ENCODE results near the gene RBM39.
A peak's percentile ranks its signal among the peaks of the same experiment; 100 is the strongest.

The RBM39 gene

GRCh38 chr20:35698298-35699126, 43.5 kb downstream of the RBM39 start:
- Histone ChIP-seq H3K4me3 (replicated peaks; ENCODE audit: low read depth, low read length) (peak overlapping the region; percentile 79), H3K36me3 (ENCODE audit: control insufficient read depth, insufficient read depth, low read length) (peaks cover 6% of the 10 kb centered on the region), H3K27me3 (replicated peaks; ENCODE audit: control insufficient read depth, insufficient read depth, low read length) (no peaks in the 10 kb centered on the region)
- no peak for TF ChIP-seq CTCF (IDR thresholded peaks at IDR 0.05; ENCODE audit: insufficient read depth, low read length, poor library complexity, severe bottlenecking)
- no peak for DNase-seq (ENCODE audit: extremely low read depth, insufficient read length)

- Histone ChIP-seq H3K36me3 (ENCODE audit: control insufficient read depth, insufficient read depth, low read length) (peaks cover 6% of the 10 kb centered on the region), H3K27me3 (replicated peaks; ENCODE audit: control insufficient read depth, insufficient read depth, low read length) (no peaks in the 10 kb centered on the region), H3K4me3 (replicated peaks; ENCODE audit: low read depth, low read length) (peak overlapping the region; percentile 79; the same call in 1 of the 2 replicates)
- TF ChIP-seq CTCF (IDR thresholded peaks at IDR 0.05; ENCODE audit: insufficient read depth, low read length, poor library complexity, severe bottlenecking), result no peak
- no peak for DNase-seq (ENCODE audit: extremely low read depth, insufficient read length)
Measured at GRCh38 chr20:35697696-35698297, 44.3 kb downstream of the RBM39 start.

- TF ChIP-seq CTCF (IDR thresholded peaks at IDR 0.05; ENCODE audit: insufficient read depth, low read length, poor library complexity, severe bottlenecking), result no peak
- H3K36me3 ChIP-seq (ENCODE audit: control insufficient read depth, insufficient read depth, low read length), result peaks cover 6% of the 10 kb centered on the region
- H3K27me3 ChIP-seq (replicated peaks; ENCODE audit: control insufficient read depth, insufficient read depth, low read length), result no peaks in the 10 kb centered on the region
- no peak overlapping the region for H3K4me3 ChIP-seq (replicated peaks; ENCODE audit: low read depth, low read length)
- no peak for DNase-seq (ENCODE audit: extremely low read depth, insufficient read length)
Measured at GRCh38 chr20:35695978-35696377, 46.1 kb downstream of the RBM39 start.

DNA sequence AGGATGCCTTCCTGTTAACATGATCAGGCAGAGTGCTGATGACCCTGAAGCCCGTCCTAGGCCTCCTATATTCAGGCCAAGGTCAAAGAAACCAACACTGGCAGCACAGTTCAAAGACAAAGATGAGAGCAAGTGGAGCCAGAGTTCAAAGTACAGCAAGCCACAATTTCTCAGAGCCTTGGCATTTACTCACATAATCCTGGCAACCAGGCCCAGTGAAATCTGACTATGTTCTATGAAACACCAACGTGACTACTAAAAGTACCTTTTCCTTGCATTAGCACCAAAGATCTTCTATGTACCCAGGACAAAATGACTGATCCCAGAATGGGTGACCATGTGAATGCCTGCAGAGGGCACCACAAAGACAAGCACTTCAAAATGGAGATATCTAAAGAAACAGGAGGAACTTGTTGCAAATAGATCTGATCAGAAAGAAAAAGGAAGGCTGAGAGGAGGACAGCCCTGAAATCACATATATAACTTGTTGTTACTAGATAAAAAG, 46.8 kb downstream of the RBM39 start:
- TF ChIP-seq CTCF (IDR thresholded peaks at IDR 0.05; ENCODE audit: insufficient read depth, low read length, poor library complexity, severe bottlenecking), result no peak
- DNase-seq (ENCODE audit: extremely low read depth, insufficient read length), result no peak

GRCh38 chr20:35690265-35690664, 51.8 kb downstream of the RBM39 start:
- no peak for TF ChIP-seq CTCF (IDR thresholded peaks at IDR 0.05; ENCODE audit: insufficient read depth, low read length, poor library complexity, severe bottlenecking)
- H3K4me3 ChIP-seq (replicated peaks; ENCODE audit: low read depth, low read length), result no peak overlapping the region
- H3K27me3 ChIP-seq (replicated peaks; ENCODE audit: control insufficient read depth, insufficient read depth, low read length), result no peaks in the 10 kb centered on the region
- no peak for DNase-seq (ENCODE audit: extremely low read depth, insufficient read length)
- peaks cover 4% of the 10 kb centered on the region for H3K36me3 ChIP-seq (ENCODE audit: control insufficient read depth, insufficient read depth, low read length)

More for the DNA sequence above, 46.8 kb downstream of the RBM39 start:
- no peaks in the 10 kb centered on the region for H3K27me3 ChIP-seq (replicated peaks; ENCODE audit: control insufficient read depth, insufficient read depth, low read length)
- peaks cover 6% of the 10 kb centered on the region for H3K36me3 ChIP-seq (ENCODE audit: control insufficient read depth, insufficient read depth, low read length)
- H3K4me3 ChIP-seq (replicated peaks; ENCODE audit: low read depth, low read length), result no peak overlapping the region
